ENCODE measurements around the gene C11orf52. TPM values are rescaled to one million over a fixed set of nuclear protein-coding genes. Genes with fewer than 3 reads are reported as not detected.

C11orf52 gene
- total RNA-seq, 1 donor from 2014 or later: not detected

DNA sequence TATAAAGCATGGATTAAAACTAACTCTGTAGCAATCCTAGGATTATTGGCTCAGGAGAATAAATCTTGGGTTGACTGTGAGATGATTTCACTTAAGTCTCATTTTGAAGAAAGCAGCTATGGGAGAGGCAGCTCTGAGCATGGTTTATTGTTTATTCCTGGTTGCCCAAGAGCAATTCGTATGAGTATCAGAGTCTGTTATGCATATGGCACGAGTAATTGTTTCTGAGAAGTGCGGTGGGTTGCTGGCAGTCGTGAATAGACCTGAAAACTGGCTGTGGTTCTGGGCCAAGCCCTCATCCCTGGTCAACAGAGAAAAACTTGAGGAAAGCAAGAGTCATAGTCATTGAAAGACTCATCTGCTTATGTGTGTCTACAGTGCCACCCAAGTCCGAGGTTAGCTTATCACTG is 45.2 kb downstream of the C11orf52 start:
- FAIRE-seq (no peak), DNase-seq (ENCODE audit: low spot score in 2 of 2) (no peak)

DNA sequence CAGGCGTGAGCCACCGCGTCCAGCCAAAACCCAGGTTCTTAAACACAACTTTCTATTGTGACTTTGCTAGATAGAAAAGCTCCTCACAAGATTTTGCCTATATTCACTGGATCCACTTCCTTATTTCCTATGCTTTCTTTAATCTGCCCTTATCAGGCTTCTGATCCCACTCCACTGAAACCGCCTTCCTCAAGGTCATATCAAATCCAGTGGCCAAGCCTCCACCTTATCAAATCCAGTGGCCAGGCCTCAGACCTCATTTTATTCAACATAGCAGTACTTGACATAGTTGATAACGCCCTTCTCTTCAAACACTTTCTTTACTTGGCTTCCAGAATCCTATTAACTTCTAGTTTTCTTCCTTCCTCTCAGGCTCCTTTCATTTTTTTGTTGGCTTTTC is 48.0 kb downstream of the C11orf52 start:
- FAIRE-seq (no peak), DNase-seq (ENCODE audit: low spot score in 2 of 2) (no peak)

DNA sequence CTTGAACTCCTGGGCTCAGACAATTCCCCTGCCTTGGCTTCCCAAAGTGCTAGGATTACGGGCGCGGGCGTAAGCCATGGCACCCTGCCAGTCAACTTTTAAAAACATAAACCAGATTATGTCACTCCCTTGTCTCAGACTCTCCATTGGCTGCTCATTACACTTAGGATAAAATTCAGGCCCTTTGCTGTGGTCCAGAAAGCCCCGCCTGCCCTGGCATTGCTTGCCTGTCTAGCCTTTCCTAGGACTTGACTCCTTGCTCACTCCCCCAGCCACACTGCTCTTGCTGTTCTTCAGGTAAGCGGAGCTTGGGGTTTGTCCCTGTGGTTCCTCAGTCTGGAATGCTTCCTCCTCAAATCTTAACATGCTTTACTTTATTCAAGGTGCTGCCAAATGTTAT is 48.9 kb downstream of the C11orf52 start:
- FAIRE-seq: no peak
- DNase-seq (ENCODE audit: low spot score in 2 of 2): no peak

DNA sequence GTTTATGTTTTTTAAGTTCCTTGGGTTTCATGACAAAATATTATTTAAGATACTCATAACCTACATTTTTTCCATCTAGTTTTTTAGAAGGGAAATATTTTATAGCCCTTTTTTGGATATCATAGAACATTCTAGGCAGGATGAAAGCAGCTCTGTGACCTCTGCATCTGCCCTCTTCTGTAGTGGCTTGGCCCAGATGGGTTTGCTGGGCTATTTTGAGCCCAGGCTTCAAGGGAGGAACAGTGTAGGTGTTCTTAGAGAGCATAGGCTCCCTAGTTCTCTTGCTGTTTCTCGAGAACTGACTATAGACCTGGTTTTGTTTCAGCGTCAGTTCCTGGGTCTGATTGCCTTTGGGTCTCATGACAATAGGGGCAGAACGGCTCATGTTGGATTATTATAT is 50.6 kb downstream of the C11orf52 start:
- FAIRE-seq: no peak

DNA sequence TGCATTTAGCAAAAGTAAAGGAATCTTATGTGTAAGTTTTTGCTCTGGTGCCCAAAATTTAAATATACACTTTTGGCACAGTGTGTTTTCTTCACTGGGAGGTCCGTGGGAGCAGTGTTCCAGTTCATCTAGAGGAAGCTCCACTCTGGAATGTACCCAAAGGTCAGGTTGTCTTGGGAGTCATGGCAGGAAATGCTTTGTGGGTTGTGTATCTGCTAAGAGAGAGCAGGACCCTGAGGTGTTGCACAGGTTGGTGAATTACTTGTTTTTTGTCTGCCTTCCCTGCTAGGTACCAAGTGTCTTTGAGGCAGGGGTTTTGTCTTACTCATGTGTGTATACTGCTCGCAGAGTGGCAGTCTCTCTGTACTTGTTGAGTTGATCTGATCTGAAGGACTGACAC is 55.7 kb downstream of the C11orf52 start:
- FAIRE-seq: no peak
- DNase-seq (ENCODE audit: low spot score in 2 of 2): no peak

More for the DNA sequence above, 50.6 kb downstream of the C11orf52 start:
- no peak for DNase-seq (ENCODE audit: low spot score in 2 of 2)

DNA sequence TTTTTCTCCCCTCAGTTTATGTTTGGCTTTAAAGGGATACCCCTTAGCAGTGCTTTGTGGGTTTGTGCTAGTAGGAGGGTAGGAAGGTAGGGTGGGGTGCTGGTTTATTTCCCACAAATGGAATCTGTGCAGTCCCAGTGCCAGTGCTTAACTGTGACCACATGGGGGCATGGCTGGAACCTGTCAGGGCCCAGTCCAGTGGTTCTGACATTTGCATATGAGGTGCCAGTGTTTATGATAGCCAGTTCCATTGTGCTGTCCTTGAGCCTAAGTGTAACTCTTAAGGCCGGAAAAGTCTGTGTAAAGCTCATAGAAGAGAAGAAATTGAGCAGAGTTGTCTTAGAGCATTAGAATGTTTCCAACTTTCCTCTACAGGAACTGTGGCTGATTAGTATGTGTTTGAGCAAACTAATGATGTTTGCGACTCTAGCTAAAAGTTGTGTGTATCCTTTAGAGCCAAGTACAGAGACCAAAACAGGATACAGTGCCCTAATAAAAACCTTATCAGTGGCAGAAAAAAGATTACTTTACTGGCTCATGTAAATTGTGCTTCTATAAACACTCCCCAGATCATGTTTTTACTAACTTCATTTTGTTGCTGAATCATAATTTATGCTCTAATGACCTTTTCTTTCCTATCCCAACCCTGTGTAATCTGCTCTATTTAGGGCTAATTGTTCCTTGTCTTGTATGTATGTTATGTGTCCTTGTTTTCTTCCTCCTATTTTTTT is 56.5 kb downstream of the C11orf52 start:
- FAIRE-seq (no peak), DNase-seq (ENCODE audit: low spot score in 2 of 2) (no peak)

DNA sequence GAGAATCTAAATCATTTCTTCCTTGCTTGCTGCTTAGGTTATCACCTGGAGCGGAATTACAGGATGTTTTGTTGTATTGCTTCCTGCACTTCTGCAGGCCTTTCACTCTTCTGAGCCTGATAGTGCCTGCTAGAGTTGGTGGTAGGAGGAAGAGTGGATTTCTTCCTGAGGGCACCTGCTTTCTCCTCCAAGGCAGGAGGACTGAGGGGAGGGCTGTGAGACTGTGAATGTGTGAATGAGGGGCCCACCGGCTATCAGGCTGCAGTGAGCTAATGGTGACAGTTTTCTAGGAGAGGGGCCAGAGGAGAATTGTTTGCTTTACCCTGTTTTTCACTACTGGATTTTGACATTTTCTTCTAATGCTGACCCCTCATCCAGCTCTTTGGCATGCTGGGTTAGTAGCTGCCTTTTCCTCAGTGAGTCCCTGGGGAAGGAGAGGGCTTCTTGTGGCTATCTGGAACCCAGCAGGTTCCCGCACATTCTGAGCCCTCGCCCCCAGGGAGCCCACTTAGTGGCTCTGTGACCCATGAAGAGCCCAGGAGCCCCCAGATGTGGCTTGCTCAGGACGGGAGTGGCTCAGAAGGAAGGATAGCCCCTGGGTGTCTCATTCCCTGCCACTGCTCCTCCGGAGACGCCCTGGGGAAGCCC is 57.5 kb downstream of the C11orf52 start:
- FAIRE-seq: no peak

More for the DNA sequence above, 57.5 kb downstream of the C11orf52 start:
- DNase-seq (ENCODE audit: low spot score in 2 of 2): no peak

Small RNAs within 50 kb of the gene (small RNA-seq; reads per million reads assigned to genes)
- gene C11orf52 (not detected), gene RNA5SP351 (not detected), gene RPL37AP8 (0.48 reads per million, percentile 37 among the genes with 10 or more reads in this experiment)

Other genes starting within 250 kb of the C11orf52 start
- gene PPP2R1B, start 152.5 kb upstream of the C11orf52 start, total RNA-seq: 22.0 TPM
- 83.2 TPM for gene ALG9, start 47.3 kb upstream of the C11orf52 start, total RNA-seq
- gene FDXACB1, start 39.7 kb upstream of the C11orf52 start, total RNA-seq: 10.2 TPM
- 15.1 TPM for gene CFAP68, start 39.4 kb upstream of the C11orf52 start, total RNA-seq
- gene CRYAB, start 7.1 kb upstream of the C11orf52 start, total RNA-seq: 6.5 TPM
- gene HSPB2, start 6.2 kb upstream of the C11orf52 start, total RNA-seq: 0.82 TPM
- gene DIXDC1, start 18.4 kb downstream of the C11orf52 start, total RNA-seq: 70.5 TPM
- gene DLAT, start 106.5 kb downstream of the C11orf52 start, total RNA-seq: 53.0 TPM
- 2.9 TPM for gene PIH1D2, start 155.1 kb downstream of the C11orf52 start, total RNA-seq
- 46.9 TPM for gene NKAPD1, start 155.4 kb downstream of the C11orf52 start, total RNA-seq
- 51.0 TPM for gene TIMM8B, start 167.8 kb downstream of the C11orf52 start, total RNA-seq
- 73.8 TPM for gene SDHD, start 168.0 kb downstream of the C11orf52 start, total RNA-seq
- 0.82 TPM for gene IL18, start 245.2 kb downstream of the C11orf52 start, total RNA-seq
- gene TEX12, start 248.5 kb downstream of the C11orf52 start, total RNA-seq: not detected

All from frontal cortex (tissue), 4 donors.